Activated CD8-positive, alpha-beta T cell treated with anti-CD3 and anti-CD28 coated beads for 36 hours (primary cell): ENCODE results near the gene ALDOC. TPM values are rescaled to one million over a fixed set of nuclear protein-coding genes. Genes with fewer than 3 reads are reported as not detected.

Experiments used
- ATAC-seq: fragments of 200-7000 bp; cut with Tn5 transposase; one replicate; pipeline ENCODE4 v1.10.0; 2021; ENCODE audit warnings: mild to moderate bottlenecking, moderate library complexity
- CTCF ChIA-PET: fragments of 350-600 bp; sonication (Branson Sonifier 250); formaldehyde crosslinking; loops from one replicate; lab custom pipeline; 2021; ENCODE audit warnings: antibody characterized with exemption; lab: Charles Lee
- POLR2A ChIA-PET: fragments of 350-600 bp; sonication (Branson Sonifier 250); formaldehyde crosslinking; loops from one replicate; lab custom pipeline; 2021; ENCODE audit warnings: antibody characterized with exemption; lab: Charles Lee
- DNase-seq: peaks from one replicate; pipeline ENCODE4 v3.0.0-alpha.2; 2020
- H3K27ac Mint-ChIP-seq: one replicate; pipeline ENCODE4 v1.8.0; 2021; ENCODE audit warnings: mild to moderate bottlenecking, mixed read lengths
- H3K27me3 Mint-ChIP-seq: one replicate; pipeline ENCODE4 v1.8.0; 2021; ENCODE audit warnings: mixed read lengths
- H3K36me3 Mint-ChIP-seq: one replicate; pipeline ENCODE4 v1.8.0; 2021; ENCODE audit warnings: low read depth, mixed read lengths
- H3K4me1 Mint-ChIP-seq: one replicate; pipeline ENCODE4 v1.8.0; 2021; ENCODE audit warnings: low read depth, mixed read lengths
- H3K4me3 Mint-ChIP-seq: one replicate; pipeline ENCODE4 v1.8.0; 2021; ENCODE audit warnings: mild to moderate bottlenecking, moderate library complexity, mixed read lengths
- H3K9me3 Mint-ChIP-seq: one replicate; pipeline ENCODE4 v1.8.0; 2021; ENCODE audit warnings: mixed read lengths
- CTCF ChIP-seq: fragments of 200-600 bp; IDR thresholded peaks from one replicate; pipeline ENCODE4 v1.8.0; 2022; ENCODE audit warnings: antibody characterized with exemption, mild to moderate bottlenecking
- intact Hi-C: fragments of 100-400 bp; cut with micrococcal nuclease; formaldehyde crosslinking; loops from one replicate; pipeline ENCODE4 v1.10.0; 2022
- total RNA-seq, 2 experiments: library from RNA; stranded (reverse); gene quantifications; one replicate each; pipeline ENCODE4 v1.2.3, GENCODE V29; 2021

The ALDOC gene
- total RNA-seq, 2 experiments from 2014 or later, result 142 to 146 TPM

- DNase-seq, result no peak
- Mint-ChIP-seq H3K36me3 (peaks cover 3% of the 10 kb centered on the region), H3K9me3 (no peaks in the 10 kb centered on the region), H3K4me1 (peaks cover 26% of the 10 kb centered on the region), H3K27me3 (no peaks in the 10 kb centered on the region), H3K27ac (no peak overlapping the region), H3K4me3 (no peak overlapping the region)
- POLR2A ChIA-PET, result interaction anchor here (0.8 to 1.0 kb wide), 2 partner anchors 16 to 79 kb away, joined by 3 to 4 read pairs; no protein-coding TSS in a partner anchor
- no peak for ATAC-seq
- TF ChIP-seq CTCF, result no peak
- CTCF ChIA-PET, result interaction anchor here (2.8 kb wide), 1 partner anchor 49 kb away, joined by 11 read pairs; no protein-coding TSS in a partner anchor
- intact Hi-C loops, result no loop called here
These were observed 31.6 kb downstream of the ALDOC start for GRCh38 chr17:28545141-28545503.

GRCh38 chr17:28544402-28545140 lies 32.1 kb downstream of the ALDOC start:
- intact Hi-C loops, result no loop called here
- POLR2A ChIA-PET, result interaction anchor here (1.0 kb wide), 1 partner anchor 79 kb away, joined by 4 read pairs; no protein-coding TSS in a partner anchor
- H3K27me3 Mint-ChIP-seq, result no peaks in the 10 kb centered on the region
- no peak overlapping the region for H3K27ac Mint-ChIP-seq
- CTCF ChIA-PET, result interaction anchor here (1.1 kb wide), 1 partner anchor 51 kb away, joined by 3 read pairs; no protein-coding TSS in a partner anchor
- DNase-seq (no peak), ATAC-seq (no peak)
- TF ChIP-seq CTCF, result no peak
- no peaks in the 10 kb centered on the region for H3K9me3 Mint-ChIP-seq
- H3K4me1 Mint-ChIP-seq, result peaks cover 21% of the 10 kb centered on the region
- H3K36me3 Mint-ChIP-seq, result peaks cover 3% of the 10 kb centered on the region
- H3K4me3 Mint-ChIP-seq, result no peak overlapping the region

GRCh38 chr17:28541439-28541838 lies 35.3 kb downstream of the ALDOC start:
- no peaks in the 10 kb centered on the region for H3K27me3 Mint-ChIP-seq
- ChIA-PET POLR2A (interaction anchor here (1.0 kb wide), 1 partner anchor 14 kb away, joined by 4 read pairs; no protein-coding TSS in a partner anchor), CTCF (interaction anchor here (0.6 to 2.1 kb wide), 14 partner anchors 8 to 186 kb away, joined by 3 to 15 read pairs (median 4); partner anchors contain the start of gene SLC13A2)
- TF ChIP-seq CTCF, result no peak
- no peaks in the 10 kb centered on the region for H3K9me3 Mint-ChIP-seq
- ATAC-seq (no peak), DNase-seq (no peak)
- H3K4me1 Mint-ChIP-seq, result no peaks in the 10 kb centered on the region
- no peaks in the 10 kb centered on the region for H3K36me3 Mint-ChIP-seq
- no peak overlapping the region for H3K27ac Mint-ChIP-seq
- intact Hi-C loops, result no loop called here
- no peak overlapping the region for H3K4me3 Mint-ChIP-seq

- no peaks in the 10 kb centered on the region for H3K4me1 Mint-ChIP-seq
- no peaks in the 10 kb centered on the region for H3K36me3 Mint-ChIP-seq
- ChIA-PET POLR2A (interaction anchor here (1.0 kb wide), 1 partner anchor 13 kb away, joined by 4 read pairs; no protein-coding TSS in a partner anchor), CTCF (interaction anchor here (0.7 to 2.1 kb wide), 13 partner anchors 8 to 185 kb away, joined by 3 to 15 read pairs (median 4); no protein-coding TSS in a partner anchor)
- ATAC-seq, result no peak
- H3K27ac Mint-ChIP-seq, result no peak overlapping the region
- no peaks in the 10 kb centered on the region for H3K9me3 Mint-ChIP-seq
- no peak for DNase-seq
- H3K27me3 Mint-ChIP-seq, result no peaks in the 10 kb centered on the region
- intact Hi-C loops, result loop anchor here (1.0 kb wide), 1 partner anchor 46 kb away; no protein-coding TSS in a partner anchor
- no peak for TF ChIP-seq CTCF
- H3K4me3 Mint-ChIP-seq, result no peak overlapping the region
These were observed 36.5 kb downstream of the ALDOC start for GRCh38 chr17:28540231-28540630.
